ENCODE measurements around the gene APOC1.
"Not testable (repeated sequence)": the region's sequence is repeated elsewhere in the genome, so short reads cannot be mapped to it uniquely, and the experiment has no call there.

DNA sequence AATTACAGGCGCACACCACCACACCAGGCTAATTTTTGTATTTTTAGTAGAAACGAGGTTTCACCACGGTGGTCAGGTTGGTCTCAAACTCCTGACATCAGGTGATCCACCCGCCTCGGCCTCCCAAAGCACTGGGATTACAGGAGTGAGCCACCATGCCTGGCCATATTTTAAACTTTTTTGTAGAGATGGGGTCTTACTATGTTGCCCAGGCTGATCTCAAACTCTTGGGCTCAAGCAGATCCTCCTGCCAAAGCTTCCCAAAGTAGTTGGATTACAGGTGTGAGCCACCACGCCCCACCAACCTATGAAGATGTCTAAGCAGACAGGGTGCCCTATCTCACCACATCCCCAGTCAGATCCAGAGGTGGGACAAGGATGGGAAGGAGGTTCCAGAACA is 2.5 kb upstream of the APOC1 start:
- not testable (repeated sequence) for TF ChIP-seq CTCF (IDR thresholded peaks at IDR 0.05); POLR2AphosphoS5 (IDR thresholded peaks at IDR 0.05; ENCODE audit: low read depth, low read length); SIN3A (IDR thresholded peaks at IDR 0.05; ENCODE audit: borderline replicate concordance, insufficient read depth, low read depth, low read length)
- TF ChIP-seq, protein P1, sequence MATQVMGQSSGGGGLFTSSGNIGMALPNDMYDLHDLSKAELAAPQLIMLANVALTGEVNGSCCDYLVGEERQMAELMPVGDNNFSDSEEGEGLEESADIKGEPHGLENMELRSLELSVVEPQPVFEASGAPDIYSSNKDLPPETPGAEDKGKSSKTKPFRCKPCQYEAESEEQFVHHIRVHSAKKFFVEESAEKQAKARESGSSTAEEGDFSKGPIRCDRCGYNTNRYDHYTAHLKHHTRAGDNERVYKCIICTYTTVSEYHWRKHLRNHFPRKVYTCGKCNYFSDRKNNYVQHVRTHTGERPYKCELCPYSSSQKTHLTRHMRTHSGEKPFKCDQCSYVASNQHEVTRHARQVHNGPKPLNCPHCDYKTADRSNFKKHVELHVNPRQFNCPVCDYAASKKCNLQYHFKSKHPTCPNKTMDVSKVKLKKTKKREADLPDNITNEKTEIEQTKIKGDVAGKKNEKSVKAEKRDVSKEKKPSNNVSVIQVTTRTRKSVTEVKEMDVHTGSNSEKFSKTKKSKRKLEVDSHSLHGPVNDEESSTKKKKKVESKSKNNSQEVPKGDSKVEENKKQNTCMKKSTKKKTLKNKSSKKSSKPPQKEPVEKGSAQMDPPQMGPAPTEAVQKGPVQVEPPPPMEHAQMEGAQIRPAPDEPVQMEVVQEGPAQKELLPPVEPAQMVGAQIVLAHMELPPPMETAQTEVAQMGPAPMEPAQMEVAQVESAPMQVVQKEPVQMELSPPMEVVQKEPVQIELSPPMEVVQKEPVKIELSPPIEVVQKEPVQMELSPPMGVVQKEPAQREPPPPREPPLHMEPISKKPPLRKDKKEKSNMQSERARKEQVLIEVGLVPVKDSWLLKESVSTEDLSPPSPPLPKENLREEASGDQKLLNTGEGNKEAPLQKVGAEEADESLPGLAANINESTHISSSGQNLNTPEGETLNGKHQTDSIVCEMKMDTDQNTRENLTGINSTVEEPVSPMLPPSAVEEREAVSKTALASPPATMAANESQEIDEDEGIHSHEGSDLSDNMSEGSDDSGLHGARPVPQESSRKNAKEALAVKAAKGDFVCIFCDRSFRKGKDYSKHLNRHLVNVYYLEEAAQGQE (IDR thresholded peaks at IDR 0.05; ENCODE audit: insufficient read depth in 1 of 2, low read depth in 2 of 2, low read length in 1 of 2) = not testable (repeated sequence)

Data from Panc1 (cell line).